Measurements from ENCODE around the gene DNAH10. TPM values are rescaled to one million over a fixed set of nuclear protein-coding genes. Genes with fewer than 3 reads are reported as not detected.

The DNAH10 gene
- total RNA-seq, 4 donors from 2014 or later, result 0.18 to 0.65 TPM; not detected in 2

- Histone ChIP-seq H3K27me3 (peaks cover 0 to 20% (median 6%) of the 10 kb centered on the region in 3 donors), H3K4me1 (no peaks in the 10 kb centered on the region), H3K27ac (no peak overlapping the region), H3K4me3 (no peak overlapping the region), H3K9me3 (no peaks in the 10 kb centered on the region), H3K36me3 (no peaks in the 10 kb centered on the region)
- ATAC-seq (no peak), DNase-seq (no peak)
- intact Hi-C loops (cut with DNase I; ENCODE audit: low total_unique reads) (no loop called here), in situ Hi-C loops (cut with MboI; ENCODE audit: low sequenced_read_pairs in 4 of 4) (no loop called here)
- TF ChIP-seq POLR2A (IDR thresholded peaks at IDR 0.05), result no peak
- no peak for TF ChIP-seq CTCF (IDR thresholded peaks at IDR 0.05 in 4 of 5, conservative IDR thresholded peaks at IDR 0.05 in 1 of 5)
These were observed 132.8 kb downstream of the DNAH10 start for GRCh38 chr12:123894823-123895345.

- TF ChIP-seq POLR2A (IDR thresholded peaks at IDR 0.05) (no peak), CTCF (IDR thresholded peaks at IDR 0.05 in 4 of 5, conservative IDR thresholded peaks at IDR 0.05 in 1 of 5) (no peak)
- Histone ChIP-seq H3K36me3 (no peaks in the 10 kb centered on the region), H3K4me3 (no peak overlapping the region), H3K27ac (no peak overlapping the region), H3K9me3 (no peaks in the 10 kb centered on the region), H3K4me1 (no peaks in the 10 kb centered on the region), H3K27me3 (peaks cover 0 to 20% (median 6%) of the 10 kb centered on the region in 3 donors)
- intact Hi-C loops (cut with DNase I; ENCODE audit: low total_unique reads), result no loop called here
- in situ Hi-C loops (cut with MboI; ENCODE audit: low sequenced_read_pairs in 4 of 4), result no loop called here
- DNase-seq, result no peak
- ATAC-seq, result no peak
These were observed 133.3 kb downstream of the DNAH10 start for GRCh38 chr12:123895451-123895850.

- no peaks in the 10 kb centered on the region for H3K9me3 ChIP-seq
- H3K36me3 ChIP-seq, result no peaks in the 10 kb centered on the region
- intact Hi-C loops (cut with DNase I; ENCODE audit: low total_unique reads) (no loop called here), in situ Hi-C loops (cut with MboI; ENCODE audit: low sequenced_read_pairs in 4 of 4) (no loop called here)
- DNase-seq, result no peak
- no peak for TF ChIP-seq POLR2A (IDR thresholded peaks at IDR 0.05)
- no peak for TF ChIP-seq CTCF (IDR thresholded peaks at IDR 0.05 in 4 of 5, conservative IDR thresholded peaks at IDR 0.05 in 1 of 5)
- H3K4me1 ChIP-seq, result no peaks in the 10 kb centered on the region
- ATAC-seq, result no peak
- H3K27me3 ChIP-seq, result peaks cover 0 to 20% (median 6%) of the 10 kb centered on the region in 3 donors
- H3K4me3 ChIP-seq, result no peak overlapping the region
- no peak overlapping the region for H3K27ac ChIP-seq
These were observed 134.7 kb downstream of the DNAH10 start for GRCh38 chr12:123896767-123897166.

- no peaks in the 10 kb centered on the region for H3K9me3 ChIP-seq
- peaks cover 0 to 20% (median 6%) of the 10 kb centered on the region in 3 donors for H3K27me3 ChIP-seq
- TF ChIP-seq POLR2A (IDR thresholded peaks at IDR 0.05), result no peak
- TF ChIP-seq CTCF (IDR thresholded peaks at IDR 0.05 in 4 of 5, conservative IDR thresholded peaks at IDR 0.05 in 1 of 5), result no peak
- H3K36me3 ChIP-seq, result no peaks in the 10 kb centered on the region
- DNase-seq (no peak), ATAC-seq (no peak)
- H3K4me3 ChIP-seq, result no peak overlapping the region
- intact Hi-C loops (cut with DNase I; ENCODE audit: low total_unique reads), result no loop called here
- in situ Hi-C loops (cut with MboI; ENCODE audit: low sequenced_read_pairs in 4 of 4), result no loop called here
- H3K4me1 ChIP-seq, result no peaks in the 10 kb centered on the region
- H3K27ac ChIP-seq, result no peak overlapping the region
These were observed 135.1 kb downstream of the DNAH10 start for GRCh38 chr12:123897221-123897620.

- Histone ChIP-seq H3K27ac (no peak overlapping the region), H3K4me3 (no peak overlapping the region), H3K9me3 (no peaks in the 10 kb centered on the region), H3K27me3 (peaks cover 0 to 20% (median 6%) of the 10 kb centered on the region in 3 donors), H3K4me1 (no peaks in the 10 kb centered on the region), H3K36me3 (no peaks in the 10 kb centered on the region)
- DNase-seq, result no peak
- TF ChIP-seq CTCF (IDR thresholded peaks at IDR 0.05 in 4 of 5, conservative IDR thresholded peaks at IDR 0.05 in 1 of 5), result no peak
- no peak for TF ChIP-seq POLR2A (IDR thresholded peaks at IDR 0.05)
- in situ Hi-C loops (cut with MboI; ENCODE audit: low sequenced_read_pairs in 4 of 4) (no loop called here), intact Hi-C loops (cut with DNase I; ENCODE audit: low total_unique reads) (no loop called here)
- no peak for ATAC-seq
These were observed 136.6 kb downstream of the DNAH10 start for GRCh38 chr12:123898673-123899072.
